Activated naive CD8-positive, alpha-beta T cell treated with anti-CD3 and anti-CD28 coated beads, Interleukin-2, amount 10 ng/mL, durations not matched to agents 7 days and 5 days (primary cell): ENCODE measurements around the gene STK32C. TPM values are rescaled to one million over a fixed set of nuclear protein-coding genes. Genes with fewer than 3 reads are reported as not detected.

ENCODE experiments used
- ATAC-seq: fragments of 150-1000 bp; cut with Tn5 transposase; one replicate; pipeline ENCODE4 v1.10.0; 2021; ENCODE audit warnings: low read depth, moderate library complexity
- POLR2A ChIA-PET: fragments of 350-600 bp; sonication (Branson Sonifier 250); formaldehyde crosslinking; loops from one replicate; lab custom pipeline; 2021; ENCODE audit warnings: antibody characterized with exemption; lab: Charles Lee
- DNase-seq: peaks from one replicate; pipeline ENCODE4 v3.0.0; 2021
- H3K27ac Mint-ChIP-seq: one replicate; pipeline ENCODE4 v1.8.0; 2022; ENCODE audit warnings: mild to moderate bottlenecking, mixed read lengths
- H3K27me3 Mint-ChIP-seq: one replicate; pipeline ENCODE4 v1.8.0; 2022; ENCODE audit warnings: mild to moderate bottlenecking, moderate library complexity, mixed read lengths
- H3K36me3 Mint-ChIP-seq: one replicate; pipeline ENCODE4 v1.8.0; 2021; ENCODE audit warnings: mild to moderate bottlenecking, mixed read lengths
- H3K4me1 Mint-ChIP-seq: one replicate; pipeline ENCODE4 v1.8.0; 2021; ENCODE audit warnings: mixed read lengths
- H3K4me3 Mint-ChIP-seq: one replicate; pipeline ENCODE4 v1.8.0; 2022; ENCODE audit warnings: mild to moderate bottlenecking, moderate library complexity, mixed read lengths
- H3K9me3 Mint-ChIP-seq: one replicate; pipeline ENCODE4 v1.8.0; 2021; ENCODE audit warnings: mixed read lengths
- total RNA-seq, 2 experiments: library from RNA; stranded (reverse); gene quantifications; one replicate each; pipeline ENCODE4 v1.2.3, GENCODE V29; 2021

STK32C gene
- total RNA-seq, 2 experiments from 2014 or later = 12.5 TPM

GRCh38 chr10:132263866-132264265, 43.9 kb downstream of the STK32C start:
- H3K27me3 Mint-ChIP-seq = no peaks in the 10 kb centered on the region
- H3K36me3 Mint-ChIP-seq = no peaks in the 10 kb centered on the region
- H3K27ac Mint-ChIP-seq = no peak overlapping the region
- no peak overlapping the region for H3K4me3 Mint-ChIP-seq
- DNase-seq (no peak), ATAC-seq (no peak)
- POLR2A ChIA-PET = no interaction called here
- peaks cover 6% of the 10 kb centered on the region for H3K9me3 Mint-ChIP-seq
- peaks cover 2% of the 10 kb centered on the region for H3K4me1 Mint-ChIP-seq

- ATAC-seq (no peak), DNase-seq (no peak)
- H3K9me3 Mint-ChIP-seq = no peaks in the 10 kb centered on the region
- H3K4me3 Mint-ChIP-seq = no peak overlapping the region
- peaks cover 1% of the 10 kb centered on the region for H3K4me1 Mint-ChIP-seq
- POLR2A ChIA-PET = no interaction called here
- H3K36me3 Mint-ChIP-seq = no peaks in the 10 kb centered on the region
- H3K27me3 Mint-ChIP-seq = no peaks in the 10 kb centered on the region
- no peak overlapping the region for H3K27ac Mint-ChIP-seq
These were observed 47.9 kb downstream of the STK32C start for GRCh38 chr10:132259702-132260482.

- Mint-ChIP-seq H3K36me3 (no peaks in the 10 kb centered on the region), H3K27ac (no peak overlapping the region), H3K4me1 (peaks cover 1% of the 10 kb centered on the region), H3K27me3 (no peaks in the 10 kb centered on the region), H3K4me3 (no peak overlapping the region), H3K9me3 (no peaks in the 10 kb centered on the region)
- ATAC-seq = no peak
- DNase-seq = no peak
- POLR2A ChIA-PET = no interaction called here
These were observed 49.3 kb downstream of the STK32C start for GRCh38 chr10:132258423-132258822.

- POLR2A ChIA-PET = no interaction called here
- ATAC-seq (no peak), DNase-seq (no peak)
- no peak overlapping the region for H3K4me3 Mint-ChIP-seq
- peaks cover 1% of the 10 kb centered on the region for H3K4me1 Mint-ChIP-seq
- H3K9me3 Mint-ChIP-seq = no peaks in the 10 kb centered on the region
- H3K27me3 Mint-ChIP-seq = no peaks in the 10 kb centered on the region
- no peaks in the 10 kb centered on the region for H3K36me3 Mint-ChIP-seq
- no peak overlapping the region for H3K27ac Mint-ChIP-seq
These were observed 49.8 kb downstream of the STK32C start for GRCh38 chr10:132257907-132258306.

GRCh38 chr10:132257271-132257670, 50.5 kb downstream of the STK32C start:
- Mint-ChIP-seq H3K27me3 (no peaks in the 10 kb centered on the region), H3K9me3 (no peaks in the 10 kb centered on the region), H3K27ac (no peak overlapping the region), H3K4me1 (peaks cover 1% of the 10 kb centered on the region), H3K36me3 (no peaks in the 10 kb centered on the region), H3K4me3 (no peak overlapping the region)
- POLR2A ChIA-PET = no interaction called here
- ATAC-seq (peak; percentile 27), DNase-seq (no peak)

- H3K36me3 Mint-ChIP-seq = no peaks in the 10 kb centered on the region
- H3K9me3 Mint-ChIP-seq = no peaks in the 10 kb centered on the region
- H3K27ac Mint-ChIP-seq = no peak overlapping the region
- H3K4me3 Mint-ChIP-seq = no peak overlapping the region
- DNase-seq (no peak), ATAC-seq (no peak)
- no peaks in the 10 kb centered on the region for H3K27me3 Mint-ChIP-seq
- POLR2A ChIA-PET = no interaction called here
- peaks cover 1% of the 10 kb centered on the region for H3K4me1 Mint-ChIP-seq
These were observed 50.9 kb downstream of the STK32C start for GRCh38 chr10:132256866-132257265.

GRCh38 chr10:132255489-132256344, 52.0 kb downstream of the STK32C start:
- Mint-ChIP-seq H3K4me1 (peaks cover 1% of the 10 kb centered on the region), H3K4me3 (no peak overlapping the region), H3K27ac (no peak overlapping the region), H3K36me3 (no peaks in the 10 kb centered on the region), H3K9me3 (no peaks in the 10 kb centered on the region), H3K27me3 (no peaks in the 10 kb centered on the region)
- POLR2A ChIA-PET = no interaction called here
- DNase-seq = no peak
- no peak for ATAC-seq

- no peak for ATAC-seq
- Mint-ChIP-seq H3K36me3 (no peaks in the 10 kb centered on the region), H3K27ac (no peak overlapping the region), H3K4me1 (peaks cover 1% of the 10 kb centered on the region), H3K27me3 (no peaks in the 10 kb centered on the region), H3K4me3 (no peak overlapping the region), H3K9me3 (no peaks in the 10 kb centered on the region)
- no peak for DNase-seq
- POLR2A ChIA-PET = no interaction called here
These were observed 52.9 kb downstream of the STK32C start for GRCh38 chr10:132254841-132255240.

- DNase-seq (no peak), ATAC-seq (no peak)
- H3K9me3 Mint-ChIP-seq = no peaks in the 10 kb centered on the region
- H3K27me3 Mint-ChIP-seq = no peaks in the 10 kb centered on the region
- H3K4me3 Mint-ChIP-seq = no peak overlapping the region
- no peak overlapping the region for H3K27ac Mint-ChIP-seq
- peaks cover 1% of the 10 kb centered on the region for H3K4me1 Mint-ChIP-seq
- POLR2A ChIA-PET = interaction anchor here (1.2 kb wide), 1 partner anchor 42 kb away, joined by 3 read pairs; no protein-coding TSS in a partner anchor
- no peaks in the 10 kb centered on the region for H3K36me3 Mint-ChIP-seq
These were observed 54.6 kb downstream of the STK32C start for GRCh38 chr10:132253092-132253687.

- DNase-seq (no peak), ATAC-seq (no peak)
- no peaks in the 10 kb centered on the region for H3K9me3 Mint-ChIP-seq
- no peak overlapping the region for H3K27ac Mint-ChIP-seq
- no peak overlapping the region for H3K4me3 Mint-ChIP-seq
- H3K36me3 Mint-ChIP-seq = no peaks in the 10 kb centered on the region
- H3K27me3 Mint-ChIP-seq = no peaks in the 10 kb centered on the region
- POLR2A ChIA-PET = interaction anchor here (1.2 kb wide), 1 partner anchor 43 kb away, joined by 3 read pairs; no protein-coding TSS in a partner anchor
- peaks cover 1% of the 10 kb centered on the region for H3K4me1 Mint-ChIP-seq
These were observed 55.3 kb downstream of the STK32C start for GRCh38 chr10:132252412-132252811.

GRCh38 chr10:132251928-132252327, 55.8 kb downstream of the STK32C start:
- Mint-ChIP-seq H3K27ac (no peak overlapping the region), H3K4me1 (peaks cover 1% of the 10 kb centered on the region), H3K4me3 (no peak overlapping the region), H3K36me3 (no peaks in the 10 kb centered on the region), H3K9me3 (no peaks in the 10 kb centered on the region), H3K27me3 (no peaks in the 10 kb centered on the region)
- POLR2A ChIA-PET = interaction anchor here (1.2 kb wide), 1 partner anchor 43 kb away, joined by 3 read pairs; no protein-coding TSS in a partner anchor
- DNase-seq (no peak), ATAC-seq (no peak)

- no peaks in the 10 kb centered on the region for H3K36me3 Mint-ChIP-seq
- no peaks in the 10 kb centered on the region for H3K4me1 Mint-ChIP-seq
- H3K27ac Mint-ChIP-seq = no peak overlapping the region
- H3K4me3 Mint-ChIP-seq = no peak overlapping the region
- POLR2A ChIA-PET = no interaction called here
- no peak for DNase-seq
- no peaks in the 10 kb centered on the region for H3K27me3 Mint-ChIP-seq
- ATAC-seq = no peak
- H3K9me3 Mint-ChIP-seq = no peaks in the 10 kb centered on the region
These were observed 57.0 kb downstream of the STK32C start for GRCh38 chr10:132250481-132251475.
